Activated T-cell treated with anti-CD3 and anti-CD28 coated beads for 4 hours (primary cell): ENCODE data around the gene CAPN8.

ENCODE experiments used
- DNase-seq: peaks from one replicate; pipeline ENCODE4 v3.0.0-alpha.2; 2020

The CAPN8 gene

DNA sequence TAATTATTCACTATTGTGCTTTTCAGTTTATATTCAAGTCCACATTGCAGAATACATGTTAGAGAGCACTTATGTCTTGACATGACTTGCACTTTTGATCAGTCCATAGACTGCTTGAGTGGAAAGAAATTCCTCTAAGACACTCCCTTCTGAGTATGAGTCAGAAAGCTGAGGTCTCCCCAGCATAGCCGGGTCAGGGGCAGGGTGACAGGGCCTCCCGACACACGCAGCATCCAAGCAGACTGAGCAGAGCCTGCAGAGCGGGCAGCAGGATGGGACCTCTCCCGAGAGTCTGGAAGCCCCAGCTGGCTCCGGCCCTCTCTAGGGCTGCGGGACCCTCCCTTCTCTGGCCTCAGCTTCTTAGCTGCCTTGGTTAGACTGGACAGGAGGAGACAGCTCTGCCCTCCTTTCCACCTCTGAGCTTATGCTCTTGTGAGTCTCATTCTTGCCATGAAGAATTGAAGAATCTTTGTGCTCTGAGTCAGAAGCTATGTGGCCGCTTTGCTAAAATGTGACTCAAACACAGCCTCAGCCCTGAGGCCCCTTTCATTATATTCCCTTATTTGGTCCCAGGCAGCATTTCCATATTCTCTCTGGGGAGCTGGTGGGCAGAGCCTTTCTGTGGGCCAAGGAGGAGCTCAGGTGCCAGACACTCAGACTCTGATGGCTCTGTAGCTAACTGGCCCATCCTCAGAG is 35.6 kb upstream of the CAPN8 start:
- DNase-seq: no peak

DNA sequence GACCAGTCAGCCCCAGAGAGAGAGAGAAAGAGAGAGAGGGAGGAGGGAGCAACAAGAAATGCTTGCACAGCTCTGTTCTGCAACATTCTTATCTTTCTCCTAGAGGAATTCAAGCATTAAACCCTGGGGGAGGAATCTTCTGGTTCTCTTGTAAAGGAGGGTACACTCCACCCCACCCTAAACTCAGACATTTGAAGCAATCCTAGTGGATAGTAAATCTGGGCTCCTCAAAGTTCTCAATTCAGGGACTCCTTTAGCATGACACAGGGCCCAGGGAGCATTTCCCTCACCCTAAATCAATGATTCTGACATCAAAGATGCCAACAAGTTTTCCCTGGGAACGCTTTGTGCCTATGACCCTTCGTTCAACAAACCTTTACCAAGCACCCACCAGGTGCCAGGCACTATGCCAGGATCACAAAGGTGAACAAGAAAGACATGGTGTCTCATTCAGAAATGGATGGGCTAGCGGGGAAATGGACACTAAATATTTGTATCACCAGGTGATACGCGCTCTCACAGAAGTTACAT is 35.0 kb upstream of the CAPN8 start:
- DNase-seq: no peak

- DNase-seq: no peak
Observed at GRCh38 chr1:223695941-223696340, 30.4 kb upstream of the CAPN8 start.

DNA sequence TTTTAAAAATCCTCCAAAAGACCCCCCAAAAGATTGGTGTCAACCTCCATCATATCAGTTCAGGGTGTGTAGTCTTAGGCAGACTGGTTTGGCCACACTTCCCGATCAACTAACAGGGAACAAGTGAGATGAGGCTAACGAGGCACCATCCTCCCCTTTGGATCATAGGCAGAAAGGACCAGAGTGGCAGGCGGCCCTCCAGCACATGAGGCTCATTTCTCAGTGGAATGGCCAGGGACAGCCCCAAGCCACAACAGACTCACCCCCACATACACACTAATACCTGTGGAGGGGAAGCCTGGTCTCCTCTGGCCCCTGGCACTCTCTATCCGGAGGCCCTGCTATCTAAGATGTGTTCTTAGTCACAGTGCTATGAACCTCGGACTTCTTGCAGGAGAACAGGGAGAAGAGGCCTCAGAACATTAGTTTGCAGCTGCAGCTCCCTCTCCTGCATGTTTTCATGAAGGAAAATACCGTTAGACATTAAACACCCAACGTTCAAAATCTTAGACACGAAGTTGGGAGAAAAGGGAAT is 29.6 kb upstream of the CAPN8 start:
- no peak for DNase-seq

DNA sequence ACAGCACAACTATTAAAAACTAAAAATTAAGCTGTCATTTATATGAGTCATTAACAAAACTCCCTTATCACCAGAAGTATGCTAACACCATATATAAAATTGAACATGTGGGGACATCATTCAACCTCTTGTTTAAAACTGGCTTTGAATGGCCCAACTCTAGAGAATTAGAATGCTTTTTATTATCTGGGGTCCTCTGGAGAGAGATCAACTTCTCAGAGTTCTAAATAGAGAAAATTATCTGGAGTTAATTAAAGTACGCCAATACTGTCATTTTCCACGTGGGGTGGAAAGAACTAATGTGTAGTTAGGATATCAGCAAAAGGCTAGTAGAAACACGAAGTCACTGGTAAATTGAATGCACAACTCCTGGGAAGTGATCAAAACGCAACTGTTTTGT is 25.6 kb upstream of the CAPN8 start:
- no peak for DNase-seq

GRCh38 chr1:223684488-223684792 is 18.9 kb upstream of the CAPN8 start:
- DNase-seq: no peak

DNA sequence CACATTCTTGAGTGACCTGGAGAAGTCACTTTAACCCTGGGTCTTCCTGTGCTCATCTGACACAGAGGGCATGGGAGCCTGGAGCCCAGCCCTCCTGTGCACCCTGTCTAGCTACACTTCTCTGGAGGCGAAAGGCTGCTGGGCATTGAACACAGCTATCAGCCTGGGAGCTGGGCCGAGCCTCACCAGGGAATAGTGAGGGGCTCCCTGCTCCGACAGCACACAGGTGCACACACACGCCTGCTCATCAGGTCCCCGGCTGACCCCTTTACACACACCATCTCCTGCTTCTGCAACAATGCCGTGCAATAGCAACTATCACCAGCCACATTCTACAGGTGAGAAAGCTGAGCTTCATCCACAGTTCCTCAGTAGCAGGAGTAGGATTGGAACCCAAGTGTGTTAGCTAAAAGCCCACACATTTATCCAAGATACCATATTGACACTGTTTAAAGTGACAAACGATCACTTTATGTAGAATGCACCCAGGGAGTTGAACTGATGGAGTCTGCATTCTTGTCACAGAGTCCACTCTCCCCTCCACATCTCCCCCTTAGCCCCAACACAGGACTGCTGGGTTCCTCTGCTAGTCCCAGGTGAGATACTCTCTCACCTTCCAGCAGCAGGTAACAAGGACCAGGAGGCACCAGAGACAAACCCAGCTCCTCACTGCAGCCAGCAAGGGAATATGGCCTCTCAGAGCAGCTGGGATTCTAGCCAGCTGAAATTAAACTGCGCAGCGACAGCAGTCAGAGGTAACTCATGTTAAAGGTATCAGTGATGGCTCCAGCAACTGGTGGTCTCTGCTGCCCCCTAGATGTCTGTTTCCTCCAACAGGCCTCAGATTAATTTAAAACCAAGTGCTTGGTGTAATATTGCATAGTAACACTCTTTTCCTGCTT is 18.3 kb upstream of the CAPN8 start:
- DNase-seq: peak; percentile 46

GRCh38 chr1:223682502-223682901 is 17.0 kb upstream of the CAPN8 start:
- DNase-seq: no peak

DNA sequence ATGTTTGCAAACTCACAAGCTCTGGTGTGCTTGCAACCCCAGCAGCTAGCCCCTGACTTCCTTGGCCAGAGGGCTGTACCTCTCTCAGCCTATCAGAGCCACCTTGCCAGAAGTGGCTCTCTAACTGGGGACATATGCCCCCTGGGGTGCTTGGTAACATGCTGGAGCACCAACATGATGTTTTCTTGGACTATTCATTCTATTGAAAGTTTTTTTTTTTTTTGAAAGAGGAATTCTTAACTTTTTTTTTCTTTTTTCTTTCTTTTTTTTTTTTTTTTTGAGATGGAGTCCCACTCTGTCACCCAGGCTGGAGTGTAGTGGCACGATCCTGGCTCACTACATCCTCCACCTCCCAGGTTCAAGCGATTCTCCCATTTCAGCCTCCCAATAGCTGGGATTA is 14.7 kb upstream of the CAPN8 start:
- no peak for DNase-seq

DNA sequence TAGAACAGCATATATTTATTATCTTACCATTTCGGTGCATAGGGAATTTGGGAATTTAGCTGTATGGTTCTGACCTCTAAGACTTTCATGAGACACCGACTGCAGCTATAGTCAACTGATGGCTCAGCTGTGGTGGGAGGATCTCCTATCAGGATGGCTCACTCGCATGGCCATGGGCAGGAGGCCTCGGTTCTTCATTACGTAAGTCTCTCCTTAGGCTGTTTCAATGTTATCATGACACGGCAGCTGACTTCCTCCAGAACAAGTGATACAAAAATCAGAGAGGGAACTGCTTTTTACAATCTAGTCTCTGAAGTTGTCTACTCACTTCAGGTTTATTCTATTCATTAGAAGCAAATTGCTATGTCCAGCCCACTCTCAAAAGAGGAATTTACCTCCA is 13.3 kb upstream of the CAPN8 start:
- DNase-seq: no peak

DNA sequence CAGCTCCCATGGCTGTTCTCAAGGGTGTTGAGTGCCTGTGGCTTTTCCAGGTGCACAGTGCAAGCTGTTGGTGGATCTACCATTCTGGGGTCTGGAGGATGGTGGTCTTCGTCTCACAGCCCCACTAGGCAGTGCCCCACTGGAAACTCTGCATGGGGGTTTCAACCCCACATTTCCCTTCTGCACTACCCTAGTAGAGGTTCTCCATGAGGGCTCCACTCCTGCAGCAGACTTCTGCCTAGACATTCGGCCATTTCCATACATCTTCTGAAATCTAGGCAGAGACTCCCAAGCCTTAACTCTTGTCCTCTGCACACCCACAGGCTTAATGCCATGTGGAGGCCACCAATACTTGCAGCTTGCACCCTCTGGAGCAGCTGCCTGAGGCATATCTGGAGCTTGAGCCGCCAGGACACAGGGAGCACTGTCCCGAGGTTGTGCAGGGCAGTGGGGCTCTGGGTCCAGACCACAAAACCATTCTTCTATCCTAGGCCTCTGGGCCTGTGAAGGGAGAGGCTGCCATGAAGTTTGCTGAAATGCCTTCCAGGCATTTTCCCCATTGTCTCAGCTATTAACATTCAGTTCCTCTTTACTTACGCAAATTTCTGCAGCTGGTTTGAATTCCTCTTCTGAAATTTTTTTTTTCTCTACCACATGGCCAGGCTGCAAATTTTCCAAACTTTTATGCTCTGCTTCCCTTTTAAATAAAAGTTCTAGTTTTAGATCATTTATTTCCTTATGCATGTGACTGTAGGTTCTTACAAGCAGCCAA is 8.8 kb upstream of the CAPN8 start:
- no peak for DNase-seq

GRCh38 chr1:223670458-223671159 is 5.1 kb upstream of the CAPN8 start:
- DNase-seq: no peak

- DNase-seq: no peak
Observed at GRCh38 chr1:223669003-223669795, 3.7 kb upstream of the CAPN8 start.

DNA sequence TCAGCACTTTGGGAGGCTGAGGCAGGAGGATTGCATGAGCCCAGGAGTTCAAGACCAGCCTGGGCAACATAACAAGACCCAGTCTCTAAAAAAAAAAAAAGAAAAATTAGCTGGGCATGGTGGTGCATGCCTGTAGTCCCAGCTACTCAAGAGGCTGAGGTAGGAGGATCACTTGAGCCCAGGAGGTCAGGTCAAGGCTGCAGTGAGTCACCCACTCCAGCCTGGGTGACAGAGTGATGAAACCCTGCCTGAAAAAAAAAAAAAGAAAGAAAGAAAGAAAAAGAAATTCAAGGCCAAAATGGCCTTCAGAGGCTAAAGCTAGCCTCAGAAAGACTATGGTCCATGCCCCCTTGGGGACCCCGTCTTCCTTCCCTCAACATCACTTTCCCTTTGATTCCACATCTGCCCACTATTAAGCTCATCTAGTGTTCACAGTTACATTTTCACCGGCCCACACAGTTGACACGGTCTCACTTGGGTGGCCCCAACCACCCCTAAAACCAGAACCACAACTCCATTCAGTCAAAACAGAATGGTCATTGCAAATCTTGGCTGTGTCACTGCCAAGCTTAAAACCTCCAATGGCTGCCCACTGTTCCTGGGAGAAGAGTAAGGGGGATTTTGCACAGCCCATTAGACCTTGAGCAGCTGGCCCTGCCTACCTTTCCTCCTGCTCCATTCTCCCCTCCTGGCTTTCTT is 2.1 kb upstream of the CAPN8 start:
- no peak for DNase-seq

DNA sequence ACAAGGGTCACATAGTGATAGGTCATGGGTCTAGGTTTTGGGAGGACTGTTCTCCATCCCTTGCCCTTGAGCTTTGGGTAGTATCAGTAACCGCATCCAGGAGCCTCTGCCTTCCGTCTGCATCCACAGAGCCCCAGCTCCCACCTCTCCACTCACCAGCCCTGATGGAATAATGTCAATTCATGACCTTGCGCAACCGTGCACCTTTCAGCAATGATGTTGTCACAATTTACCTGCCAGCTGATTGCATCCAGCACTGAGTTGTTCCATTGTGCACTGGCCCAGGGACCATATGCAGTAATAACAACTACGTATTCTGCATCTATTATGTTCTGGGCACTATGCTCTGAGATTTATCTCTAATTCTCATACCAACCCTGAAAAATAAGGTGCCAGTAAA is 1.4 kb downstream of the CAPN8 start:
- DNase-seq: no peak

DNA sequence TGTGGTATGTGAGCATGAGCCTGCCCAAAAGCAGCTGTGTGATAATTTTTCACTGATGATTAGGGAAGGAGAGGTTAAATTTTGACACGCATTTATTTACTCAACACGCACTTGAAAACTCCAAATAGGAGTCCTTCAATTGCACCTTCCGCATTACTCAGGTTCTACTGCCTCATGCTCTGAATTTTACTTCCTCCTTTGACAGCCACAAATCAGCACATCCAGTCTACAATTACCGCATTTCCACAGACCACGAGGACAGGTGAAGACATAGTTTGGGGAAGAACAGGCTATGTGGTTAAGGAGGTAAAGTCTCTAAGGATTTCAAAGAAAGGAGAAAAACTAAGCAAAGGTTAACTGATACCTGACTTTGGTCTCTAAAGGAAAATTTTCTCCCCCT is 2.6 kb downstream of the CAPN8 start:
- DNase-seq: no peak

- DNase-seq: no peak
Observed at GRCh38 chr1:223659711-223660110, 5.8 kb downstream of the CAPN8 start.

DNA sequence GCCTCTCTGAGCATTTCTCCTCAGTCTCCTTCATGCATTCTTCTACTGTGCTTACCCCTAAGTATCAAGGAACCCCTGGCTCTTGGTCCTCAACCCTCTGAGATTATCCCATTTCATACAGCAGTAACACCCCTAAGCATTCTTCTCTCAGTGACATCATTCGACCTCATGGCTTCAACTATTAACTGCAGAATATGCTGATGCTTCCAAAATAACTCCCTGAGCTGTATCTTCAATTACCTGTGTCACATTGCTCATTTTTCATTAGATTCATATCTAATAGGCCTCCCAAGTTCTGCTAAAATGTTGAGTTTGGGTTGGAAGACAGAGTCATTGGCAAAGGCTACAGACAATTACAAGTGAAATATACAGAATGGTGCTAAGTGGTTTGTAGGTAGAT is 7.5 kb downstream of the CAPN8 start:
- no peak for DNase-seq

DNA sequence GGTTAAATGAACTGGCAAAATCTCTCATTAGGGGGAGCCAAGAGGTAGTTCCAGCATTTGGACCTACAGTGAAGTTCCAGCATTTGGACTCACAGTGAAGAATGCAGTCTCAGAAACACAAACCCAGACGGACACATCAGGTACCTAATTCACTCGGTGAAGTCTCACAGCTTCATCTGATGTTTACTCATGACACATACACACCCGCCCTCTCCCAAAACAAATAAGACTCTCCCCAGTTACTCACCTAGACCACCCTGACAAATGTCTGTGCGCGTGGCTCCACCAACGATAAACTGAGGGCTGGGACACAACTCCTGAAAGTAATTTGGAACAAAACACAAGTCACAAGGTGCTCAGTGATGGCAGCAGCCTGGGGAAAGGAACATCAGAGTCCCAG is 11.4 kb downstream of the CAPN8 start:
- no peak for DNase-seq

GRCh38 chr1:223653431-223653830 is 12.1 kb downstream of the CAPN8 start:
- DNase-seq: no peak

DNA sequence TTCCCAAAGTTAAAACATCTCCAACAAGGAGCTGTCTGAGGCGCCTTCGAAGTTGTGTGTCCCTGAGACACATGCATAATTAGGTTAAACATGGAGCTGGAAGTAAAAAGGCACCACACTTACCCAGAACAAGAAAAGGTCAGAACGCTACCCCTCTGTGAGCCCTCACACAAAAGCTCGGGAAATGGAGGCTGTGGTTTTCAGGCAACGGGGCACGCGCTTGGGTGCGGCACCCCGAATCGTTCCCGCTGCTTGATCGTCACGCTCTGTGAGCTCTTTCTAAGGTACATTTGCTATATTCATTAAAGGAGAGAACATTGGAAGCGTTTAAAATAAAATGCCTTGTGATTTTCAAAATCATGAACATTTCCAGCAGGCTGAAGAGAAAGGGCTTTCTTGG is 12.5 kb downstream of the CAPN8 start:
- no peak for DNase-seq
